ENCODE data around the gene PER3.

- TF ChIP-seq ELF1 (IDR thresholded peaks at IDR 0.05; ENCODE audit: borderline replicate concordance, low read depth) = no peak
- TF ChIP-seq, protein P1, sequence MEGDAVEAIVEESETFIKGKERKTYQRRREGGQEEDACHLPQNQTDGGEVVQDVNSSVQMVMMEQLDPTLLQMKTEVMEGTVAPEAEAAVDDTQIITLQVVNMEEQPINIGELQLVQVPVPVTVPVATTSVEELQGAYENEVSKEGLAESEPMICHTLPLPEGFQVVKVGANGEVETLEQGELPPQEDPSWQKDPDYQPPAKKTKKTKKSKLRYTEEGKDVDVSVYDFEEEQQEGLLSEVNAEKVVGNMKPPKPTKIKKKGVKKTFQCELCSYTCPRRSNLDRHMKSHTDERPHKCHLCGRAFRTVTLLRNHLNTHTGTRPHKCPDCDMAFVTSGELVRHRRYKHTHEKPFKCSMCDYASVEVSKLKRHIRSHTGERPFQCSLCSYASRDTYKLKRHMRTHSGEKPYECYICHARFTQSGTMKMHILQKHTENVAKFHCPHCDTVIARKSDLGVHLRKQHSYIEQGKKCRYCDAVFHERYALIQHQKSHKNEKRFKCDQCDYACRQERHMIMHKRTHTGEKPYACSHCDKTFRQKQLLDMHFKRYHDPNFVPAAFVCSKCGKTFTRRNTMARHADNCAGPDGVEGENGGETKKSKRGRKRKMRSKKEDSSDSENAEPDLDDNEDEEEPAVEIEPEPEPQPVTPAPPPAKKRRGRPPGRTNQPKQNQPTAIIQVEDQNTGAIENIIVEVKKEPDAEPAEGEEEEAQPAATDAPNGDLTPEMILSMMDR (IDR thresholded peaks at IDR 0.05 in 2 of 3, conservative IDR thresholded peaks at IDR 0.05 in 1 of 3; ENCODE audit: borderline replicate concordance in 1 of 3, insufficient read depth in 1 of 3, low read depth in 2 of 3, low read length in 2 of 3) = no peak
- TF ChIP-seq POLR2AphosphoS5 (IDR thresholded peaks at IDR 0.05; ENCODE audit: low read depth, low read length) = no peak
- TF ChIP-seq EZH2 (IDR thresholded peaks at IDR 0.05) = no peak
- TF ChIP-seq SP1 (IDR thresholded peaks at IDR 0.05; ENCODE audit: low read depth) = no peak
- no peak for TF ChIP-seq POLR2A (IDR thresholded peaks at IDR 0.05; ENCODE audit: borderline replicate concordance, extremely low read depth, insufficient read depth, insufficient read length)
- no peak for TF ChIP-seq RAD21 (IDR thresholded peaks at IDR 0.05; ENCODE audit: low read depth)
- TF ChIP-seq EGR1 (IDR thresholded peaks at IDR 0.05; ENCODE audit: low read depth) = no peak
- TF ChIP-seq ZNF274 (IDR thresholded peaks at IDR 0.05; ENCODE audit: low read depth, low read length) = no peak
- TF ChIP-seq SIN3A (IDR thresholded peaks at IDR 0.05; ENCODE audit: low read depth) = no peak
- TF ChIP-seq ZFX (IDR thresholded peaks at IDR 0.05) = no peak
- TF ChIP-seq CBX3 (IDR thresholded peaks at IDR 0.05; ENCODE audit: low read depth) = no peak
Measured at GRCh38 chr1:7853684-7854026, 69.6 kb downstream of the PER3 start.

All from HCT116 (cell line).